ENCODE results near the gene GRK5. TPM values are rescaled to one million over a fixed set of nuclear protein-coding genes. Genes with fewer than 3 reads are reported as not detected.

The GRK5 gene
- total RNA-seq, 1 experiment from 2014 or later: 1.2 TPM

- Histone ChIP-seq H4K20me1 (ENCODE audit: control insufficient read depth, insufficient read depth, insufficient read length) (peaks cover 2% of the 10 kb centered on the region), H3K23ac (ENCODE audit: insufficient read length, low read depth, low read length) (no peak overlapping the region), H3K18ac (ENCODE audit: insufficient read length, low read depth, low read length) (no peak overlapping the region), H2BK12ac (ENCODE audit: insufficient read length, low read depth, low read length) (no peak overlapping the region), H2AK5ac (ENCODE audit: insufficient read length, low read length) (no peak overlapping the region), H3K79me1 (ENCODE audit: insufficient read depth, low read depth, low read length, poor library complexity, severe bottlenecking) (no peaks in the 10 kb centered on the region), H3K79me2 (ENCODE audit: insufficient read depth, low read length) (no peaks in the 10 kb centered on the region), H3K56ac (ENCODE audit: insufficient read length, low read depth, low read length) (no peak overlapping the region), H3K4me1 (ENCODE audit: insufficient read depth, low read length) (no peaks in the 10 kb centered on the region), H4K5ac (ENCODE audit: insufficient read length, low read depth, low read length) (no peak overlapping the region), H4K8ac (replicated peaks; ENCODE audit: insufficient read length, low read depth, low read length) (no peak overlapping the region), H3K4ac (ENCODE audit: low read depth, low read length) (no peak overlapping the region), H2BK20ac (ENCODE audit: low read depth, low read length, poor library complexity, severe bottlenecking) (no peak overlapping the region), H3K27ac (ENCODE audit: insufficient read length, low read depth, low read length) (no peak overlapping the region), H2BK5ac (ENCODE audit: insufficient read length, low read length) (no peak overlapping the region), H3K27me3 (ENCODE audit: insufficient read depth, low read length) (no peaks in the 10 kb centered on the region), H2BK15ac (ENCODE audit: low read depth, low read length) (no peak overlapping the region), H3K23me2 (ENCODE audit: insufficient read length, low read depth, low read length, poor library complexity, severe bottlenecking) (no peaks in the 10 kb centered on the region), H3K9ac (ENCODE audit: extremely low read depth, insufficient read length, low read length) (no peak overlapping the region), H4K91ac (ENCODE audit: insufficient read length, low read depth, low read length) (no peak overlapping the region), H3K9me3 (ENCODE audit: control insufficient read depth, low read depth, low read length) (no peaks in the 10 kb centered on the region), H3T11ph (ENCODE audit: low read length) (no peak overlapping the region), H3K14ac (ENCODE audit: insufficient read depth, low read length) (no peak overlapping the region), H2AFZ (ENCODE audit: low read length) (no peak overlapping the region), H3K4me2 (ENCODE audit: insufficient read depth, insufficient read length, low read length) (no peak overlapping the region), H2BK120ac (ENCODE audit: low read depth, low read length, poor library complexity, severe bottlenecking) (no peak overlapping the region)
- Mint-ChIP-seq H3K4me3 (no peak overlapping the region; a peak in 1 of 5 replicates), H3K27ac (no peak overlapping the region; a peak in 1 of 7 replicates), H3K9me3 (peaks cover 0 to 2% of the 10 kb centered on the region in 2 experiments; a peak in 2 of 5 replicates), H3K27me3 (ENCODE audit: low read depth) (peaks cover 2% of the 10 kb centered on the region), H3K4me1 (0 out of 4 replicates have a peak, but pooled peaks cover 0 to 3% of the 10 kb centered on the region in 2 experiments), H3K36me3 (ENCODE audit: insufficient read depth in 1 of 3, low read depth in 3 of 3) (no peaks in the 10 kb centered on the region)
- no peak for DNase-seq
- no CpG with 5 or more reads among the region's 24 CpGs for WGBS (ENCODE audit: extremely low coverage, insufficient read length, low lambda C conversion rate)
- TF ChIP-seq CTCF (conservative IDR thresholded peaks at IDR 0.05): no peak
These were observed 188.1 kb downstream of the GRK5 start for GRCh38 chr10:119395280-119396007.

Data from H9 (cell line).